Measurements from ENCODE around the gene DST.

DNA sequence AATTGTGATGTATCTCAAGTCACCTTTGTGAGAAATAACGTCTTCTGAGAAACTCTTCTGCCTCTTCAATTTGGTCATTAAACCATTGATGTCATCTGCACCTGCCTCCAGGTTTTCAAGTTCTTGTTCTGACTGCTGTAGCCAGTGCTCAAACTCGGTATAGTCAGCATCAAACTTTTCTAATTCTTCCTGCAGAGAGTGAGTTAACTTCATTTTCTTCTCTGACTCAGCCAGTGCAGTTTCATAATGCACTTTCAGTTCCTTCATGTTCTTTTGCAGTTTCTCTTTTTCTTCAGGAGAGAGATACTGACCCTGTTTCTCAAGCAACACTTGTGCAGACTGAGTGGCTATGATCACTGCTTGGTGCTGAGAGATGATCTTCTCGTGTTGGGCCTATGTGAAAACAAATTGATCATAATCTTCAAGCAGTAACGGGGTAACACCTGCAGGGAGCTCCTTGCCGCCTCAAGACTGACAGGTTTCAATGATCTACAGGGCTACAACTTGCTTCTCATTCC, 48.8 kb downstream of the DST start:
- TF ChIP-seq, protein P1, sequence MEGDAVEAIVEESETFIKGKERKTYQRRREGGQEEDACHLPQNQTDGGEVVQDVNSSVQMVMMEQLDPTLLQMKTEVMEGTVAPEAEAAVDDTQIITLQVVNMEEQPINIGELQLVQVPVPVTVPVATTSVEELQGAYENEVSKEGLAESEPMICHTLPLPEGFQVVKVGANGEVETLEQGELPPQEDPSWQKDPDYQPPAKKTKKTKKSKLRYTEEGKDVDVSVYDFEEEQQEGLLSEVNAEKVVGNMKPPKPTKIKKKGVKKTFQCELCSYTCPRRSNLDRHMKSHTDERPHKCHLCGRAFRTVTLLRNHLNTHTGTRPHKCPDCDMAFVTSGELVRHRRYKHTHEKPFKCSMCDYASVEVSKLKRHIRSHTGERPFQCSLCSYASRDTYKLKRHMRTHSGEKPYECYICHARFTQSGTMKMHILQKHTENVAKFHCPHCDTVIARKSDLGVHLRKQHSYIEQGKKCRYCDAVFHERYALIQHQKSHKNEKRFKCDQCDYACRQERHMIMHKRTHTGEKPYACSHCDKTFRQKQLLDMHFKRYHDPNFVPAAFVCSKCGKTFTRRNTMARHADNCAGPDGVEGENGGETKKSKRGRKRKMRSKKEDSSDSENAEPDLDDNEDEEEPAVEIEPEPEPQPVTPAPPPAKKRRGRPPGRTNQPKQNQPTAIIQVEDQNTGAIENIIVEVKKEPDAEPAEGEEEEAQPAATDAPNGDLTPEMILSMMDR (conservative IDR thresholded peaks at IDR 0.05; ENCODE audit: low read depth, low read length): no peak
- TF ChIP-seq EZH2 (IDR thresholded peaks at IDR 0.05; ENCODE audit: borderline replicate concordance, low read depth, low read length, poor library complexity, severe bottlenecking): no peak
